LoVo (cell line): ENCODE results near the gene TNNT2.

Source experiments
- DNase-seq: peaks from one replicate; pipeline ENCODE4 v3.0.0-alpha.2; 2016; ENCODE audit warnings: low spot score

Gene TNNT2

DNA sequence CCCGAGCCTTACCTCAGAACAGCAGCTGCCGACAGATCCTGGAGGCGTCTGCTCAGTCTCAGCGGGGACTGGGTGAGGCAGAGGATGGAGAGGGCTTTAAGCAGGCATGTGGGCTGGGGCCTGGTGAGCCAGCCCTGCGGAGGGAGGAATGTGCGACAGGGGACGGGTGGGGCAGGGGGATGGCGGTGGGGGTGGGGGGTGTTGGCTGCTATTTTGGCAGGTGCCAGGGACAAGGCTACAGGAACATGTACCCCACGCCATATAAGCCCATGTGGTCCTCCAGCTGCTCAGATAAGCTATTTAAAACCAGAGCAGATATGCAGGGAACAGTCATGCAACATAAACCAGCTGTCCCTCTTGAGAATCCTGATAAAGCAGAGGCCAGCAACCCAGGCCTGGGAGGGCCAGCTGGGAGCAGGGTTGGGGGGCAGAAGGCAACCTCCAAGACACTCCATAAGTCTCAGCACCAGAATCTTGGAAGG is at the start of gene TNNT2:
Gene TNNT2 (minus strand): TSS at position 70 of the 482 bp plus-strand sequence. CDS start 4,426 bp downstream, outside the sequence.
- no peak for DNase-seq

DNA sequence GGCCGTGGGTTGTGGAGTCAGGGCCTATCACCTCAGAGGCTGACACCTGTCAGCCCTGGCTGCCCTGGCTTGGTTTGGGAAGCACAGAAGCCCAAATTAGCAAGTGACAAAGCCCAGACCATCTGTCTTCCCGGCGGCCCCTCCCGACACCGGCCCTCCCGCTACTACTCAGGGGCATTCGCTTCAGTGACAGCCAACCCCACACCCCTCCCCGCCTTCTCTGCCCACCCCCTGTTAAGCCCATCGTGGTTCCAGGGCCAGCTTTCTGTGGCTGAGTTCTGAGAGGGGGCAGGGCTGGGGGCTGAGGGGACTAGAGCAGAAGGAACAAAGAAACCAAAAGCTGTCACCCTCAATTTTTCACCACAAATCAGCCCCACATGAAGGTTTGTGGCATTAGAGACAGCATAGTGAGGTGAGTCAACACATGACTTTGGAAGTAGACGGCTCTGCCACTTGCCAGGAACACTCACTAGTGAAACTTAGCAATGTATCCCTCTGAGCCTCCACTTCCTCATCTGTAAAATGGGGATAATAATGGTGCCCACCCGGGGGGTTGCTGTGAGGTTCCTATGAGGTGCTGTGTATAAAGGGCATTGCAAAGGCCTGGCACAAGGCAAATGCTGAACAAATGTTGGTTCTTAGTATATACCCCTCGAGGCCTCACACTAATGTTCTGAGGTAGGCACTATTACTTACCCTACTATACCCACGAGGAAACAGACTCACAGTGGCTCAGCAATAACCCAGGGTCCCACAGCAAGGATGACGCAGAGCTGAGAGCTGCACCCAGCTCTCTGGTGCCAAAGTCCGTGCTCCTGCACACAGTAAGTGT is 49.2 kb upstream of the TNNT2 start:
- no peak for DNase-seq

DNA sequence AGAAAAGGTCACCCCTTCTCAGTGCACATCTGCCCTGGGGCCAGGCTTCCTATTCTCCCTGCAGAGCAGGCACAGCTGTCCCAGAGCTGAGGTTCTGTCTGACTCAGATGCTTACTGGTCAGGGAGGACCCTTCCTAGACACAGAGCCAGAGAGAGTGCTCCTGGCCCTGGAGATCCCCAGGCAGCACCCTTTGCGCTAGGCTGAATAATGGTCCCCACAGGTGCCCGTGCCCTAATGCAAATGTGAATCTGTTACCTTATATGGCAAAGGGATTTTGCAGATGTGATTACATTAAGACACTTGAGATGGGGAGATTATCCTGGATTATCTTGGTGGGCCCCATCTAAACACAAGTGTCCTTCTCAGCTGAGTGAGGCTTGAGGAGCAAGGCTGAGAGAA is 46.7 kb upstream of the TNNT2 start:
- no peak for DNase-seq

DNA sequence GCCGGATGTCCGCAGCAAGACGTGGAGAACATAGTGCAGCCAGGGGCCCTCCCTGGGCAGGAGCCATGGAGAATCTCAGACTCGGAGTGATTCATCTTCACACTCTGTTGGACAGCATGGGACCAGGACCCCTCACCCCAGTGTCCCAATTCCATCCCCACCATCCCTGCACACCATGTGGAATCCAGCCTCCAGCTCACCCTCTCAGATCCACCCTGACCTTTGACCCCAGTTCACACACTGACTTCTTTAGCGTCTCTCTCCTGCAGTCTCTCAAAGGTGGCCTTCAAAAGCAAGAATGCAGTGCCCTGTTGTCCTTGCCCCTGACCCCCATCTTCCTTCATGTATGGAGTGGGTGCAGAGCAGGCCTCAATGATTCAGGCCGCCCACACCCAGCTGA is 46.2 kb upstream of the TNNT2 start:
- DNase-seq = no peak

DNA sequence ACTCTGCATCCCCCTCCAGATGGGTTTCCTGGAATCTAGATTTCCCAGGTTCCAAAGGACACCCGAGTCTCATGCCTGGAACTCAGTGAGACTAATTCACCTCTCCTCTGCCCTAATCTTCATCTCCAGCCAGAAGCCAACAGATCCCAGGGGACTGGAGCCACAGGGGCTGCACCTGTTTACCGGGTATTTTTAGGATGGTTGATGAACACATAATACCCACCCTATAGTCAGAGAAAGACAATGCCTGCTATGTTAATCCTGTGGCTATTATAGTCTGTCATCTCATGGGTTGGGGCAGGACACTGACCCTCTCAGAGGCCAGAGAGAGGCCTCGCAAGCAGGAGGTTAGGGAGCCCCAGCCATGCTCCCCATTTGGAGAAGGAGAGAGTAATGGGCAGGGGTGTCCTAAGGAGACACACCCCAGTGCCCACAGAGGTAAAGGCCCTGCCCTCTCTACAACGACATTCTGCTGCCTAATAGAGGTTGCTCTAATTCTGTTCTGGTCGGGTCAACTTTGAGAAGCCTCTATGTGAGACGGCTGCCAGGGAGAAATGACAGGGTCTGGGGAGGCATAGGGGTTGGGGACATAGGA is 45.1 kb upstream of the TNNT2 start:
- no peak for DNase-seq

DNA sequence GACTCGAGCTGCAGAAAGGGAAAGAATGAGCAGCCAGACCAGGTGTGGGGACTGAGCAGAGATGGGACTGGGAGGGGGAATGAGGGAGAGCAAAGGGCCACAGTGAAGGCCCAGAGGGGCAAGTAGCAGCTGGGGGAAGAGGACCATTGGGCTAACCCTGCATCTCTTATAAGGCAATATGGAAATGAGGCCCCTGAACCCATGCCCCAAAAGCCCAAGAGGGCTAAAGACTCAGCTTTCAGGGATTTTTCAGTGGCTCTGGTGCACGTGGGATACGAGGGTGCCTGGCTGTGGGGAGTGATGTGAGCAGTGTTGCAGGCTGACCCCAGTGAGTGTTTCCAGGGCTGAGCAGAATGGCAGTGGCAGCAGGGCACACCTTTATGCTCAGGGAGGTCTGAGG is 44.5 kb upstream of the TNNT2 start:
- no peak for DNase-seq

DNA sequence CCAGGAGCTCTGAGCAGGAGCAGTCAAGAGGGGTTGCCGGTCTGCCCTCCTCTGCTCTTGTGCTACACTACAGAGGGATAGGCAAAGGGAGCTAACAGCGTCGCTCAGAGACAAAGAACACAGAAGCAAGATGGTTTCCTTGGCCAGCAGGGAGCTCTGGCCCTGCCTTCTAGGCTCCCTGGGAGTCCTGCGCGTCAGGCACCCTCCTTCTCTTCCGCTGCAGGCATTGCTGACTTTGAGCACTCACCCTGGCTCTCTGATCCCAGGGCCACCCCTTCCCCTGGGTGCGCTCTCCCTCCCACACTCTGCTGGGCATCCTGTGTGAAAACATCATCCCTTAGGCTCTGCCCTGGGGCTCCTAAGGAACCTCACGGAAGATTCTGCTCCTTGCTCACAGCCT is 43.6 kb upstream of the TNNT2 start:
- no peak for DNase-seq

DNA sequence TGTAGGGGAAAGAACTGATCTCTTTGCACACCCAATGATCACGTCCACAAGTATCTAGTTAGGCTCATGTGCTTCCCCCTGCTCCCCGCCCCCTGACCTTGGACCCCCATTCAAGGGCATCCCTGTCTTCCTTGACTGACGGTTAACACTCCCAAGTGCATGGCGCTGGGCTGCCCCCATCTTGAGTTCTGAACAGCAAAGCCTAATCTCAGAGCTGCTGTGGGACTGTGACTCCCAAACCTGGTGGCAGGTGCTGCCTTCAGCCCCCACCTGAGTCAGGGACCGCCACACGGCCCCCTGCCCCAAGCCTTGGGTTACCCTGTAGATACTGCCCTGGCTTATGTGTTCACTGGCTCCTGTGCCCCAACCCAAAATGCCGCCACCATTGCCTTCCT is 43.1 kb upstream of the TNNT2 start:
- DNase-seq = no peak

DNA sequence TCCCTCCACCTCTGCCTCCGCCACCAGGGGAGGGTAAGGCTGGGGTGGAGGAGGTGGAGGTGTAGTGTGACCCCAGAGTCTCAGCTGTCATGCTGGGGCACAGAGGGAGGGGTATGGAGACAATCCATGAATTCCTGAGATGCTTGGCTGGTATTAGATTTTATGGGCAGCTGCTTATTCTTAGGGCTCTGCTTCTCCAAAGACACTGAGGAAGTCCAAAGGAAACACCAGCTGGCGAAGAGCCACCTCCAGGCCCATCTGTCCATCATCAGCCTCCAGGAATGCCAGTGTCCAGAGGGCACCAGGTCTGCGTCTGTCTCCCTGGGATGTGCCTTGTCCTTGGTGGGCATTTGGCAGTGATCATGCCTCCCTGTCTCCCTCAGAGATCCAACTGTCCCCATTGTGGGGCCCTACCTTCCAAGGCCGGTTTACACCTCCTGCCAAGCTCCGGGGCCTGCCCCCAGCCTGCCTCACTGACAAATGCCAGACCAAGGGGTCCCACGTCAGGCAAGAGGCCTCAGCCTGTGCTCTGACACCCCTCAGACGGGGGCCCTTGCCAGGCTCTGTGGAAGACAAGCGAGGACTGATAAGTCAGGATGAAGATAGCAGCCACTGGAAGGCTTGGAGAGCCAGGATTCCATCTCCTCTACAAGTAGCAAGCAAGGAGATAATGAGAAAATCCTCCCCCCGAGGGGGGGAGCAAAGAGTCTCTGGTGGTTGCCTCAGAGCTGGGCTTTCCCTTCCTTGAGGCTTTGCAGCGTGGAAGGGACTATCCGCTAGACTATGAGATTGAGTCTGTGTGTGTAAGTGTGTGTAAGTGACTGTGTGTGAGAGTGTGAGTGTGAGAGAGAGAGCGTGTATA is 42.5 kb upstream of the TNNT2 start:
- DNase-seq = no peak

DNA sequence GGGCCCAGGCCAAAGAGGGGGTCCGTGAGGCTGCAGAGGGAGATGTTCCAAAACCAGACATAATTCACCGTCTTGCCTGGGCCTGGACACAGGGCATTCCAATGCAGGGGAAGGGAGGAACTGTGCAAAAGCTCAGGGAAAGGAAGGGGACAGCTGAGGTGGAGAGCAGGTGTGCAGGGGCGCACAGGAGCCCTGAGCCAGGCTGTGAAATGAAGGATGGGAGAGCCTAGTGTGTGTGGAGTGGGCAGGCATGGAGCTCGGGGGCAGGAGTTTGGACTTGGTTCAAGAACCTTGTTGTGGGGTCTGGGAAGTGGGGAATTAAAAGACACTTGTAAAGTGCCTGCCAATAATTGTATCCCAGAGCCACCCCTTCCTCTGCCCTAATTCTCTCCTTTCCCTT is 41.8 kb upstream of the TNNT2 start:
- no peak for DNase-seq

DNA sequence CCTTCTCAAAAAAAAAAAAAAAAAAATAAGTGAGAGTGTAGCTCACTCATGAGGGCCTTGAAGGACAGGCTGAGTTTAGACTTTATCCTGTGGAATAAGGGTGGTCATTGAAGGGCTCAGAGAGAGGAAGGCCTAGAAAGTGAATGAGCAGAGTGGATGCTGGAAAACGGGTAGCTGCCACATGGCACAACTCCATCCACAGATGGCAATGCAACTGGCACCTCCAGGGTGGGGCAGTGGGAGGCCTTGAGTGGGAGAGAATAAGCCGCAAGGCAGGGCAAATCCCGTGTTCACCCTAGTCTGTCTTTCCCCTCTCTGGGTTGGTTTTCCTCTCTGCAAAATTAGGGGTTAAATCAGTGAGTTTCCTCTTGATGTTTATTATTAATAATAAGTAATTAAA is 41.0 kb upstream of the TNNT2 start:
- DNase-seq = no peak

DNA sequence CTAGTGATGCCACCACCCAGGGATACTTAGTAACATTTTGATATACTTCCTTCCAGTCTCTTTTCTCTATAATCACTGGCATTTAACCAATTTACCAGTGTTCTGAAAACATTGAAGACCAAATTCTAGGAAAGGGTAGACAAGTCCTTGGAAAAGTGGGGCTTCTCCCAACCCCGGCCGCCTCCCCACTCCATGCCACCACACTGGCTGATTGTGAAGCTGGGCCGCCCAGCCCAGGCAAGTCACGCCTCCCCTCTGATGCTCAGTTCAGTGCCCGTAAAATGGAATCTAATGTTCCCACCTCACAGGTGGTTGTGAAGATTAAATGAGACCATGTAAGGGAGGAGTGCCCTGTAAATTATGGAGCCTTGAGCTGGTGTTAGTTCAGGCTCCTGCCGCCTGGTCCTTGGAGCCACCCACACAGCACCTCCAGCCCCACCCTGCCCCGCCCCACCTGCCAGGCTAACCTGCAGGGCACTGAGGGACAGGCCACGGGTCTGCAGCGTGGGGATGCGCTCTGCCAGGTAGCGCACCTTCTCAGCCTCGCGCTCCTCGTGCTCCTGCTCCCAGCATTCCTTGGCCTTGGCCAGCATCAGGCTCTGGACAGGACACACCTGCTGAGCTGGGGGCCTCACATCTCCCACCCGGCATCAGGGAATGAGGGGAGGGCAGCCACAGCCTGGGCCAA is 36.7 kb upstream of the TNNT2 start:
- DNase-seq = no peak

DNA sequence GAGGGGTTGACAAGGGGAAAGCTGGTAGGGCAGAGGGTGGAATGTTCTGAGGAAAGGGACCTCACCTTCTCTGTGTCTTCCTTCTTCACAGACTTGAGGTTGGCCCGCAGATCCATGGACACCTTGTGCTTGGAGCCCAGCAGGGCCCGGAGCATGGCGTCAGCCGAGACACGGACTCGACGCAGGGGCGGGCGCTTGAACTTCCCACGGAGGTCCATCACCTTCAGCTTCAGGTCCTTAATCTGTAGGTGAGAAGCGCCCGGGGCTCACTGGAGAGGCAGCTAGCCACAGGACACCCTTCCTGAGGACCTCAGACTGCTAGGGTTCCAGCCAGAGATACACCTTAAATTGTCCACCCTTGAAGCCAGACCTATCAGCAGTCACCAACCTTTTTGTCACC is 33.8 kb upstream of the TNNT2 start:
- DNase-seq = no peak

DNA sequence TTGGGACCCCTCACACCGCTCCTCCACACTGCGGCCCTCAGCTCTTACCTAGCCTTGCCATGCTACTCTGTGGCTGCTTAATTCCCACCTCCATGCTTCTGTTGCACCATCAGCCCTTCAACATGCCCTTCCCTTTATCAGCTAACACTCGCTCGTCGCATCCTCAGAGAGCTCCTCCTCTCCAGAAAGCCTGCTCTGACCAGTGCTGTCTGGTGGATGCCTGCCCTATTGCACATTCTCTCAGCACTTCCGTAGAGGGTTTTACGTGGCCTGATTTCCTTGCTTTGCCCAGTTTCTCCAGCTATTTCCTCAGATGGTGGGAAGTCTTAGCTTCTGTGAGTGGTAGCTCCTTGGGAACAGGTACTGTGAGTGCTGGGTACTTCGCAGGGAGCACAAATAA is 32.0 kb upstream of the TNNT2 start:
- no peak for DNase-seq

DNA sequence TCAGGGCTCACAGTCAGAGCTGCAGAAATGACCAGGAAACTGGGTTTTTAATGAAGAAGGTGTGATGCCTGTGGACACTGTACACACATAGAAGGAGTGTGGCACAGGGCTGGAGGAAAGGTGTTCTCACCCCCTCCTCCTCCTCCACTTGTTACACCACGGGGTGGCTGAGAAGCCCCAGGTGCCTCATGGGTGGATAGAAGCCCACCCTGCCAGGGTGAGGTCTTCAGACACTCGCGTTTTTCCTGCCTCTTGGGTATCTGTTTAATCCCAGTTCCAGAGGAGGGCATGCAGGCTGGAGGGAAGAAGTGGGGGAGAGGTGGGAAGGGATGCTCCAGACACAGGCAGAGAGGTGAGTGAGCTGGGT is 31.3 kb upstream of the TNNT2 start:
- DNase-seq = no peak

DNA sequence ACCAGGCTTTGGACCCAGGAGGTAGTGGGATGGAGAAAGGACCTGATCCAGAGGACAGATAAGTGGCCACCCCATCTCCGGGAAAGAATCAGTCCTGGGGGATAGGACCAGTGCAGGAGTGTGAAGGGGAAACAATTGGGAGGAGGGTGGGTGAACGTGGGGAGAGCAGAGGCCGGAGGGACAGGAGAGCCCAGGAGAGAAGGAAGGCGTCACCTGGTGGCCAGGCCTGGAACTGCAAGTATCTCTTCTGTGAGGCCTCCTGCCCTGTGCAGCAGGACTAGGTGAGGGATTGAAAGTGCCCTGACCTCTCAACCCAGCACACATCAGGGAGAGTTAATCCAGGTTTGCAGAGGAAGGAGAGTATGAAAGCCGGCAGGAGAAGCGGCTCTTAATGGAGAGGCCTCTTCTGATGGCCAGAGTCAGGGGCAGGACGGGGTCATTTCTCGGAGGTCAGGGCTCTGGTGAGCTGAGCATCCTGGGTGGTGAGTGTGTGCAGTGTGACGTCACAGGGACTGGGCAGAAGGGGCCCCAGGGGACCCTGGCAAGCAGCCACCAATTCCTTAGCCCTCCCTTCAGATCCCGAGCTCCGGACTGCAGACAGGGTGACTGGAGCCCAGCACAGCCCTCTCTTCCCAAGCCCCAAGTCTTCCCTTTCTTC is 30.8 kb upstream of the TNNT2 start:
- DNase-seq = peak; percentile 75

DNA sequence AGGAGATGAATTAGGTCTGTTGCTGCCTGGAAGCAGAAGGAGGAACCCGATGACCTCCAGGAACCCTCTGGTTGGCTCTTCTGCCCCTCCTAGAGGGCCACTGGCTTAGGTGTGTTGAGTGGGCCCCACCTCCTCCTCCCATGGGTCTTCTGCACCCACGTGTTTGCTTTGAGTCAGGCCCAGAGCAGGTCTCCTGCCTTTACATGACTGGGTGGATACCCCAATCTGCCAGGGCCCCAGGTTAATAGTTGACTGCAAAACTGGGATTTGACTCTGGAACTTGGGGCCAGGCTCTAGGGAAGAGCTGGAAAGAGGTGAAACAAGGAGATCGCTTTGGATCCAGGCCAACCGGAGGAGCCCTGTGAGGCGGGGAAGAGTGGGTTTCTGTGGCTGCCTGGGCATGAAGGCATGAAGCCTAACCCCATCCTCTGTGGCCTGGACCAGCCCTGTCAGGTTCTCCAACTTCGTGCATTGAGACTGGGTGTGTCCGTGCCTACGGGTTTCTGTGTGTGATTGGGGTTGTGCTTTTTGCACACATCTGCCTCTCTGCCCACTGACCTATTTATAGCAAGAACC is 29.4 kb upstream of the TNNT2 start:
- peak; percentile 38 for DNase-seq

DNA sequence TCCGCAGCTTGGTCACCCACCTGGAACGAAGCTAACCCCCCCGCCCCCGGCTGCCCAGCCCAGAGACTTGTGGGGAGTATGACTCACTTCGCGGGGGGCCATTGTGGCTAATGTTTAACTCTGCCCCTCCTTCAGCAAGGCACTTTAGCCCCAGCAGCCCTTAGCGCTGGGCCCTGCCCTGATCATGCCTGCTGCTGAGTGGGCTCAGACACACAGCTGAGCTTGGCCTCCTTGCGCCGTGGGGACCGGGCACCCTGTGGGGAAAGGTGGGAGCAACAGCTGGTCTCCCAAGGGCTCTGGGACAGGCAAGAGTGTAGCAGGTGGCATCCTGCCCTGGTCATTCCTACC is 28.0 kb upstream of the TNNT2 start:
- DNase-seq = peak; percentile 70

DNA sequence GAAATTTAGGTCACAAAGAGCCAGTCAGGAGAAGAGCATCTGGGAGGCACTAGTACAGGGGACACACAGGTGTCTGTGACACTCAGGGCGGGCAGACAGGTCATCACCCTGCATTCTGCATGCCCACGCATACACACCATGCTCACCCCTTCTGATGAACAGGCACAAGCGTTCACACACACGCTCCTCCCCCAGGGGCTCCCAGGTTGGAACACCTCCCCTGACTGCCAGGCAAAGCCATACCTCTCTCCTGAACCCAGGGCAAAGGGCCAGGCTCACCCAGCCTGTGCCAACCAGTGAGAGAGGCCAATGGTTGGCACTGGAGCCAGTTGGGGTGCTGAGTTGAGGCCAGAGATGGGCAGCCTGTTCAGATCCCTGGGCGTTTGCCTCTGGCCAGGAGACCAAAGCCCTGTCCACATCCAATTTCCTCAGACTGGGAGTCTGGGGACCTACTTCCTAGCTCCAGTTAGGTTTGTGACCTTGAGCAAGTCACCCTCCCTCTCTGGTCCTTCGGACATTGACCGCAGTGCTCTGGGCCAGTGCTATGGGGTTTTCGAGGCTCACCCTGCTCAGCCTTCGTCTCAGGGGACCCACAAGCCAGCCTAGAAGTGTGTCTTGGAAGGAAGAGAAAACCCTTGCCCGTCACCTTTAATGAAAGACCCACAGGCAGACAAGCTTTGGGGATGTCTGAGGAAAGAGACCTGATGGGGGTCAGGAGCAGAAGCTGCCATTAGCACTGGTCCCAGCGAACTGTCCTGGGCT is 27.4 kb upstream of the TNNT2 start:
- DNase-seq = no peak

DNA sequence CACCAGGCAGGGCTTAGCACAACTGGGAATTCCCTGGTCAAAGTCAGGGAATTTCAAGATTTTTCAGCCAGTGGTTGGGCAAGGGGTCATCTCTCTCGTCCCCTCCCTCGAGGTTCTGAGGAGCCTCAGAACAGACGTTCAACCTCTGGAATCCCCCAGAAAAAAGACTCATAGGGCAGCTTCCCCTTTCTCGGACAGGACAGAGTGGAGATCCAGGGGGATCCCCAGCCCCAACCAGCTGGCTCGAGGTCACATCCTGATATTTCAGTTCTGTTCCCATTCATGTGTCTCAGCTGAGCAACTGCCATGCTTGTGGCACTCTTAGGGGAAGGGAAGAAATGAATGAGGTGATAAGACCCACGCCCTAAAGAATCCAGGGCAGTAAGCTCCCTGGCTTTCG is 26.6 kb upstream of the TNNT2 start:
- DNase-seq = no peak

DNA sequence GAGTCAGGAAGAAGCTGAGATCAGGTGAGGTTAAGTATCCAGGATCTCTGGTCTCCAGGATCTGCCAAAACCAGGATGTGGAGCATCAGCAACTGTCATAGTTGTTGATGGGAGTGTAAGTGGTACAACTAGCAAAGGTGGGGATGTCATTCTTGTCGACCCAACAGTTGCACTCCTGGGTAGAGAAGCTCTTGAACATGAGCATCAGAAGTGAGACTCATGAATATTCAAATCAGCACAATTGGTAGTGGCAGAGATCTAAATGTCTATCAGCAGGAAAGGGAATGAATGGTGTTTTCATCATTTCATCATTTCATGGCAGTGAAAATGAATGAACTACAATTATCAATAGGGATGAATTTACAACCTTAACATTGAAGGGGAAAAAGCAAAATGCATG is 25.9 kb upstream of the TNNT2 start:
- DNase-seq = no peak
